Breast epithelium (tissue), 3 donors: Measurements from ENCODE around the gene LRRC59.

Experiments
- CTCF ChIP-seq, 3 donors: fragments of 450-650 bp; IDR thresholded peaks; one replicate each; pipeline ENCODE4 v1.5.1; 2016 to 2017; ENCODE audit warnings: antibody characterized with exemption in 3 of 3, mild to moderate bottlenecking in 3 of 3, moderate library complexity in 3 of 3
- POLR2A ChIP-seq: fragments of 450-650 bp; IDR thresholded peaks from one replicate; pipeline ENCODE4 v1.6.1; 2016; ENCODE audit warnings: antibody characterized with exemption, mild to moderate bottlenecking, moderate library complexity
- POLR2AphosphoS5 ChIP-seq, 3 donors: sonication (generic); formaldehyde crosslinking; IDR thresholded peaks; one replicate each; pipeline ENCODE4 v1.6.1; 2017; ENCODE audit warnings: antibody characterized with exemption in 3 of 3

GRCh38 chr17:50443505-50443974, 46.2 kb upstream of the LRRC59 start:
- TF ChIP-seq POLR2AphosphoS5 (IDR thresholded peaks at IDR 0.05) = no peak
- no peak for TF ChIP-seq POLR2A
- TF ChIP-seq CTCF (IDR thresholded peaks at IDR 0.05) = no peak
